Esophagus muscularis mucosa (tissue), 3 donors: ENCODE data around the gene RCVRN.

Source experiments
- POLR2A ChIP-seq: fragments of 450-650 bp; IDR thresholded peaks from one replicate; pipeline ENCODE4 v1.6.1; 2017; ENCODE audit warnings: antibody characterized with exemption, moderate library complexity, mild to moderate bottlenecking, low read depth
- POLR2AphosphoS5 ChIP-seq, 2 donors: sonication (generic); formaldehyde crosslinking; IDR thresholded peaks; one replicate each; pipeline ENCODE4 v1.6.1; 2017; ENCODE audit warnings: antibody characterized with exemption in 2 of 2
- TF ChIP-seq, protein P1 (sequence below), 3 experiments: fragments of 200-600 bp in 2 of 3; fragments of 450-650 bp in 1 of 3; sonication (generic) in 2 of 3; IDR thresholded peaks; one replicate each; pipeline ENCODE4 v1.5.1; 2017 to 2019; ENCODE audit warnings: antibody characterized with exemption in 3 of 3, mild to moderate bottlenecking in 2 of 3, moderate library complexity in 1 of 3

DNA sequence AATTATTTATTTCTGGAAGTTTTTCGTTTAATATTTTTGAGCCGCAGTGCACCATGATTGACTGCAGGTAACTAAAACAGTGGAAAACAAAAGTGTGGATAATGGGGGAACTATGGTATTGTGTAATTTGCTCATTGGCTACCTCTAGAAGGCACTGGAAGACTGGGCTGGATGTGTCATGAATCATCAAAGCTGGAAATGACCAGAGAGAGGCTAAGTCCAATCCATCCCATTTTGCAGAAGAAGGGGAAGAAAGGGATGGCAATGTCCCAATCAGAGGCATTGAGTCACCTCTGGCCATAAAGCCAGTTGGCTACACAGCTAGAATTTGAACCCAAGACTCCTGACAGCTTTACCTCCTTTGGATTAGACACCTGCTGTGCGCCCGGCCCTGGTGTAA, 50.0 kb downstream of the RCVRN start:
- TF ChIP-seq, protein P1, sequence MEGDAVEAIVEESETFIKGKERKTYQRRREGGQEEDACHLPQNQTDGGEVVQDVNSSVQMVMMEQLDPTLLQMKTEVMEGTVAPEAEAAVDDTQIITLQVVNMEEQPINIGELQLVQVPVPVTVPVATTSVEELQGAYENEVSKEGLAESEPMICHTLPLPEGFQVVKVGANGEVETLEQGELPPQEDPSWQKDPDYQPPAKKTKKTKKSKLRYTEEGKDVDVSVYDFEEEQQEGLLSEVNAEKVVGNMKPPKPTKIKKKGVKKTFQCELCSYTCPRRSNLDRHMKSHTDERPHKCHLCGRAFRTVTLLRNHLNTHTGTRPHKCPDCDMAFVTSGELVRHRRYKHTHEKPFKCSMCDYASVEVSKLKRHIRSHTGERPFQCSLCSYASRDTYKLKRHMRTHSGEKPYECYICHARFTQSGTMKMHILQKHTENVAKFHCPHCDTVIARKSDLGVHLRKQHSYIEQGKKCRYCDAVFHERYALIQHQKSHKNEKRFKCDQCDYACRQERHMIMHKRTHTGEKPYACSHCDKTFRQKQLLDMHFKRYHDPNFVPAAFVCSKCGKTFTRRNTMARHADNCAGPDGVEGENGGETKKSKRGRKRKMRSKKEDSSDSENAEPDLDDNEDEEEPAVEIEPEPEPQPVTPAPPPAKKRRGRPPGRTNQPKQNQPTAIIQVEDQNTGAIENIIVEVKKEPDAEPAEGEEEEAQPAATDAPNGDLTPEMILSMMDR (IDR thresholded peaks at IDR 0.05) = no peak
- TF ChIP-seq POLR2A (no peak), POLR2AphosphoS5 (IDR thresholded peaks at IDR 0.05) (no peak)
